Hepatocyte (in vitro differentiated cells): ENCODE results near the gene OTOS.

Source experiments
- CTCF ChIP-seq: fragments of 200-600 bp; sonication (generic); IDR thresholded peaks from 2 replicates; pipeline ENCODE4 v1.5.1; 2016; ENCODE audit warnings: antibody characterized with exemption, mild to moderate bottlenecking; ENCODE audit not compliant: poor library complexity
- EZH2 ChIP-seq: fragments of 200-600 bp; sonication (generic); IDR thresholded peaks from 2 replicates; pipeline ENCODE4 v1.6.1; 2016; ENCODE audit warnings: antibody characterized with exemption, mild to moderate bottlenecking, borderline replicate concordance

- no peak for TF ChIP-seq CTCF
- no peak for TF ChIP-seq EZH2
Measured at GRCh38 chr2:240130393-240131195, 9.9 kb downstream of the OTOS start.
